ENCODE results near the gene KPNA1. TPM values are rescaled to one million over a fixed set of nuclear protein-coding genes. Genes with fewer than 3 reads are reported as not detected.

The KPNA1 gene
- total and polyA plus RNA-seq, 2 of the 13 experiments (the other 11 are each of a cell fraction or from before 2014, with no cell fraction given): 15.4 to 30.0 TPM

- 0 out of 2 replicates have a peak, but pooled peaks have one; percentile 24 for TF ChIP-seq RXRB (CRISPR knock-in tag; IDR thresholded peaks at IDR 0.05; ENCODE audit: borderline replicate concordance)
These were observed 43.9 kb upstream of the KPNA1 start (continued) for GRCh38 chr3:122558605-122559004.

GRCh38 chr3:122557356-122557755, 42.6 kb upstream of the KPNA1 start:
- no peak overlapping the region for H3K27ac ChIP-seq (ENCODE audit: extremely low read length, insufficient read depth, low read length)
- H3K27me3 ChIP-seq (ENCODE audit: control insufficient read depth in 1 of 2, insufficient read depth in 2 of 2, low read length in 2 of 2): no peaks in the 10 kb centered on the region
- WGBS (ENCODE audit: low lambda C conversion rate): 98% methylated on average over 4 of the region's 5 CpGs
- in situ Hi-C loops (cut with HindIII; ENCODE audit: extremely low pct_ligation_motif_present, low pct_unique_long_range_greater_than_20kb) (loop anchor here (5.0 kb wide), 1 partner anchor 120 kb away; no protein-coding TSS in a partner anchor), intact Hi-C loops (cut with micrococcal nuclease; ENCODE audit: unreplicated experiment) (no loop called here)
- no peaks in the 10 kb centered on the region for H3K9me3 ChIP-seq (ENCODE audit: low read length)
- no peak overlapping the region for H3K4me2 ChIP-seq (ENCODE audit: low read depth, low read length)
- no peak overlapping the region for H2AFZ ChIP-seq (ENCODE audit: low read length)
- ATAC-seq (no peak), DNase-seq (ENCODE audit: low spot score) (no peak), FAIRE-seq (no peak)
- no peak overlapping the region for H3K9ac ChIP-seq (ENCODE audit: insufficient read depth, low read depth, low read length)
- no peak overlapping the region for H3K4me3 ChIP-seq (replicated peaks in 1 of 3; ENCODE audit: insufficient read depth in 1 of 3, low read depth in 2 of 3, low read length in 3 of 3)
- H3K36me3 ChIP-seq (replicated peaks in 1 of 2; ENCODE audit: control insufficient read depth in 1 of 2, insufficient read depth in 2 of 2, low read length in 2 of 2): no peaks in the 10 kb centered on the region
- CTCF ChIA-PET (ENCODE audit: low intra/inter-chr PET ratio, low total read pairs): no interaction called here
- BruUV-seq (replicated peaks): no TSS peak
- H3K79me2 ChIP-seq (ENCODE audit: insufficient read depth, low read length): no peaks in the 10 kb centered on the region
- TF ChIP-seq SKI (IDR thresholded peaks at IDR 0.05; ENCODE audit: partially characterized antibody) (no peak), MTA1 (CRISPR knock-in tag; IDR thresholded peaks at IDR 0.05; ENCODE audit: borderline replicate concordance) (no peak), JUN (CRISPR knock-in tag; IDR thresholded peaks at IDR 0.05) (no peak), PBX2 (CRISPR knock-in tag; IDR thresholded peaks at IDR 0.05) (no peak), RERE (CRISPR knock-in tag; IDR thresholded peaks at IDR 0.05; ENCODE audit: low read depth) (no peak), LRRFIP1 (CRISPR knock-in tag; conservative IDR thresholded peaks at IDR 0.05) (no peak), ZFP37 (CRISPR knock-in tag; IDR thresholded peaks at IDR 0.05; ENCODE audit: borderline replicate concordance) (no peak)
- POLR2A ChIA-PET: no interaction called here
- no peaks in the 10 kb centered on the region for H4K20me1 ChIP-seq (ENCODE audit: insufficient read depth, low read length)
- peaks cover 11% of the 10 kb centered on the region for H3K4me1 ChIP-seq (ENCODE audit: insufficient read depth, low read length)

All from HepG2 (cell line).